Stomach smooth muscle (tissue), 2 donors: Measurements from ENCODE around the gene RNF130.

ENCODE experiments used
- H3K27ac ChIP-seq: one replicate; pipeline ENCODE4 v1.7.0; 2013; ENCODE audit warnings: mild to moderate bottlenecking, low read length, inconsistent platforms
- H3K27me3 ChIP-seq, 2 donors: one replicate each; pipeline ENCODE4 v1.7.0; 2013; ENCODE audit warnings: low read length in 2 of 2; ENCODE audit not compliant: insufficient read depth in 2 of 2, control insufficient read depth in 1 of 2
- H3K36me3 ChIP-seq, 2 donors: one replicate each; pipeline ENCODE4 v1.7.0; 2013; ENCODE audit warnings: low read length in 2 of 2; ENCODE audit not compliant: control insufficient read depth in 2 of 2, insufficient read depth in 2 of 2
- H3K4me1 ChIP-seq: one replicate; pipeline ENCODE4 v1.7.0; 2013; ENCODE audit warnings: low read length; ENCODE audit not compliant: control insufficient read depth, insufficient read depth
- H3K4me3 ChIP-seq, 2 donors: one replicate each; pipeline ENCODE4 v1.7.0; 2013; ENCODE audit warnings: low read length in 2 of 2
- H3K9ac ChIP-seq, 2 donors: one replicate each; pipeline ENCODE4 v1.7.0; 2013; ENCODE audit warnings: low read length in 2 of 2, mild to moderate bottlenecking in 1 of 2
- H3K9me3 ChIP-seq, 2 donors: one replicate each; pipeline ENCODE4 v1.7.0; 2013; ENCODE audit warnings: low read length in 2 of 2; ENCODE audit not compliant: control insufficient read depth in 2 of 2
- donor health status: healthy.
- donor health status: Pancreatic carcinoma.

RNF130 gene

DNA sequence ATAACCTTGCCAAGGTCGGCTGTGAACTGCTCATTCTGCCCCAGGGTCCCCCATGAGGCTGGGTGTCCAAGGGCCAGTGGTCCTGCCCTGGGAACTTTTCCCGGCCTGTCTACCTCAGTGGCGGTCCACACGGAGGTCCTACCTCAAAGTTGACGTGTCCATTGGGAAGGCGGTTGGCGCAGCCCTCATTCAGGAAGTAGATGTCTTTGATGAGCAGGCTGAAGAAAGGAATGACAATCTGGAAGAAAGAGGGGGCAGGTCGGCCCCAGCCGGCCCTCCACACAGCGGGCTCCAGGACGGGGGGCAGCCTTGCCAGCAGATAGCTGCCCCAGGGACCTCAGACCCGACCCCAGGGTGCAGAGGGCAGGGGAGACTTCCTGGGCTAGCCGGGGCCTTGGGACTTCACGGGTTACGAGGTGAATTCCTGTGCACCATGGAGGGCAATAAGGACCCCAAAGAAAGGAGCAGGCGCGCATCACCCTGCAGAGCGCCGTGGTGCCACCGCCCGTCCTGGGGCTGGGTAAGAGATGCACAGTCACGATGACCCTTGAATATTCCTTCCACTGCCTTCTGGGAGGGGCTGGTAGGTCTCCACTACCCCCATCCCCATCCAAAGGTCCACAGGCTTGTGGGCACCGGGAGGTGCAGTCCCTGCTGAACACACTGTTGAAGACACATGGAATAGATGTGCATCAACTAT lies 42.9 kb upstream of the RNF130 start:
- no peak overlapping the region for H3K9ac ChIP-seq
- no peaks in the 10 kb centered on the region for H3K9me3 ChIP-seq
- H3K27me3 ChIP-seq = peaks cover 0 to 8% of the 10 kb centered on the region in 2 donors
- H3K36me3 ChIP-seq = no peaks in the 10 kb centered on the region
- no peak overlapping the region for H3K4me3 ChIP-seq
- H3K4me1 ChIP-seq = no peaks in the 10 kb centered on the region
- H3K27ac ChIP-seq = no peak overlapping the region

DNA sequence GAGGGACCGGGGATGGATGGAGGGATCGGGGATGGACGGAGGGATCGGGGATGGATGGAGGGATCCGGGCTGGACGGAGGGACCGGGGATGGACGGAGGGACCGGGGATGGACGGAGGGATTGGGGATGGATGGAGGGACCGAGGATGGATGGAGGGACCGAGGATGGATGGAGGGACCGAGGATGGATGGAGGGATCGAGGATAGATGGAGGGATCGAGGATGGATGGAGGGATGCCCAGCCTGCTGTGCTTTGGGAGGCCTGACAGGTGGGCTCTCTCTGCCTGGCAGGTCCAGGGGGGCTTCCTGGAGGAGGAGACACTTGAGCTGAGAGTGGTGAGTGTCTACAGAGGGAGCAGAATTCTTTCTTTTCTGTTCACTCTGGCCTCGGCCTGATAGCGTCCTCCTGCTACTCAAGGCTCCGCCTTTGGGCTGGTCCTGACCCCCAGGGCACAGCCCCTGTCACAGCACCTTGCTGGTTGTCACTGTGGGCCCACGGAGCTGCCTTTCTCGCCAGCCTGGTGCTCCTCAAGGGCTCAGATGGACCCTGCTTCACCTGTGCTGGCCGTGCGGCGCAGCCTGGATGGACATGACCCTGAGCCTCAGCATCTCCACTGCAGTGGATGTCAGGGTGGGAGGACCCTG lies 42.2 kb upstream of the RNF130 start:
- Histone ChIP-seq H3K27ac (no peak overlapping the region), H3K9ac (no peak overlapping the region), H3K4me3 (no peak overlapping the region), H3K27me3 (peaks cover 0 to 8% of the 10 kb centered on the region in 2 donors), H3K36me3 (no peaks in the 10 kb centered on the region), H3K9me3 (no peaks in the 10 kb centered on the region), H3K4me1 (no peaks in the 10 kb centered on the region)

DNA sequence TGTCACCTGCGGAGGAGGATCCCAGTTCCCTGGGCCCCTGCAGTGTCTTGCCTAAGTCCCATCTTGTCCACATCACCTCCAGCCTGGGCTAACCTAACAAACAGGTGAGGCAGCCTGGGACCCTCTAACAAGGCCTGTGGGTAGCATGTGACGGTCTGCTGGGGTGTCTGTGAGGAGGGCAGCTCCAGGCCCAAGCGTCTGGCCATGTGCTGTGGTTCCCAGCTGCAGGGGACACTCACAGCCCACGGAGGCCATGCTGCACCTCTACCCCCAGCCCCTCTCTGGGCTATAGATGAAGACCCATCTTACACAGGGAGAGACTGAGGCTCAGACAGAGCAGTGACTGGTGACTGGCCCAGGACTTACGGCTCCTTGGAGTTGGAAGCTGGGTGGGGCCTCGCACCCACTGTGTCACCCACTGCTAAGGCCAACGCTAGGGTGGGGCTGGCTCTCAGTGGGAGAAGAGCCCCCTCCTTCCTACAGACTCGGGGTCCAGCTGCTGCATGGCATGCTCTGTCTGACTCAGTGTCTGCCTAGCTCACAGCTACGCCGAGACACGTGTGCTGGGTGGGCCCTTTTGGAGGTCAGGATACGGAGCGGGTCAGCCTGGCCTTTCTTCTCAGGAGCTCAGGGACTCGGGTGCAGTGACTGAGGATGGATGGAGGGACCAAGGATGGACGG lies 40.8 kb upstream of the RNF130 start:
- Histone ChIP-seq H3K9ac (no peak overlapping the region), H3K4me1 (no peaks in the 10 kb centered on the region), H3K9me3 (peaks cover 0 to 3% of the 10 kb centered on the region in 2 donors), H3K4me3 (no peak overlapping the region), H3K27ac (no peak overlapping the region), H3K36me3 (no peaks in the 10 kb centered on the region), H3K27me3 (peaks cover 0 to 8% of the 10 kb centered on the region in 2 donors)

DNA sequence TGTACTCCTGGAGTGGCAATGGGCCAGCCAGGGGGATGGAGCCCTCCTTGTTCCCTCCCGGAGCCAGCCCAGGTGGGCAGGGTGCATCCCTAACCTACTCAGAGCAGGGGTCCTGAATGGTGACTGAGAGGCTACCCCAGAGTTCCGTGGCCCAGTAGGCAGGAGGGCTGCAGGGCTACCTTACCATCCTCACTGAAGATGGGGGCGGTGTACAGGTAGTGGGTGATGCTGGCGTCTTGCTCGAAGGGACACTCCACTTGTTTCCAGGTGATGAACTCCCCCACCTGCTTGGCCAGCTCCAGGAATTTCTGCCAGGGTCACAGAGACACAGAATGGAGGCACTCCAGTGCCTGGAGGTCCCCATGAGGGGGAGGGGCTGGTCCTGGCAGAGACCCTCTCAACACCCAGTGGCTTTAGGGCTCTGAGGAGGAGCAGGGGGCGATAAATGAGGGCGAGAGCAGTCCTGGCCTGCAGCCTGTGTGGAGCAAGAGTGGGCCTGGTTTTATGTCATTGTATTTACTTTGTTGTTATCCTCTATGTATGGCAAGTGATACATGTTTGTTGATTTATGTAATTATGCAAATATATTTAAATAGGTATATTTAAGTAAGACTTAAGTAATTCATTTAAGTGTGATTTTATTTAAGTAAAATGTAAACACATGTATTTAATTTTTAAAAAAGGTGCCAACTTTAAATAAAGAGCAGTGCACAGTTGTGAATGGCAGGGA lies 39.9 kb upstream of the RNF130 start:
- Histone ChIP-seq H3K9ac (no peak overlapping the region), H3K27me3 (peaks cover 0 to 8% of the 10 kb centered on the region in 2 donors), H3K4me1 (no peaks in the 10 kb centered on the region), H3K4me3 (no peak overlapping the region), H3K9me3 (peaks cover 0 to 6% of the 10 kb centered on the region in 2 donors), H3K27ac (no peak overlapping the region), H3K36me3 (no peaks in the 10 kb centered on the region)

DNA sequence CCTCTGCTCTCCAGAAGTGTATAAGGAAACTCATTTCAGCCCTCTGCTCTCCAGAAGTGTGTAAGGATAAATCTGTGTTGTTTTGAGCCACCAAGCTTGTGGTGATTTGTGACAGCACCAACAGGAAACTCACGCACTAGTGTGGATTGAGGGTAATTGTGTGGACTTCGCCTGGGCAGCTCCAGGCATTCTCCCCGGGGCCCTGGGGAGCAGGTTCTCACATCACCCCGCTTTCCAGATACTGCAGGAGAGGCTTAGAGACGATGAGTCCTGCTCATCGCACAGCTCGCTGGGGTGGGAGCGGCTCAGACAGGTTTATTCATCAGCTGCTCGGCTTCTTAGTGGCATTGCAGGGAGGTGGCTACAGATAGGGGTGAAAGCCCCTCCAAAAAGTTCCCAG lies 38.4 kb upstream of the RNF130 start:
- Histone ChIP-seq H3K27me3 (peaks cover 0 to 8% of the 10 kb centered on the region in 2 donors), H3K9ac (no peak overlapping the region), H3K4me3 (no peak overlapping the region), H3K9me3 (peaks cover 0 to 7% of the 10 kb centered on the region in 2 donors), H3K36me3 (no peaks in the 10 kb centered on the region), H3K27ac (no peak overlapping the region), H3K4me1 (no peaks in the 10 kb centered on the region)

DNA sequence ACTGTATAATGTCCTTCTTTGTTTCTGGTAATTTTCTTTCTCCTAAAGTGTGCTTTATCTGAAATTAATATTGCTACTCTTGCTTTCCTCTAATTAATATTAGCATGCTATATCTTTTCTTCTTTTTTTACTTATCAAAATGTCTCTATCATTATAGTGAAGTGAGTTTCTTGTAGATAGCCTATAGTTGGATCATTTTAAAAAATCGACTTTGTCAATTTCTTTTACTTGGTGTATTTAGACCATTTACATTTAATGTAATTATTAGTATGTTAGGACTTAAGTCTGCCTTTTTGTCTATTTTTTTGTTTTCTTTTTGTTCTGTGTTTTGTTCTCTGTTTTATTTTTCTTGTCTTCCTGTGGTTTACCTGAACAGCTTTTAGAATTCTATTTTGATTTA lies 35.4 kb upstream of the RNF130 start:
- Histone ChIP-seq H3K4me3 (no peak overlapping the region), H3K9me3 (peaks cover 0 to 7% of the 10 kb centered on the region in 2 donors)

DNA sequence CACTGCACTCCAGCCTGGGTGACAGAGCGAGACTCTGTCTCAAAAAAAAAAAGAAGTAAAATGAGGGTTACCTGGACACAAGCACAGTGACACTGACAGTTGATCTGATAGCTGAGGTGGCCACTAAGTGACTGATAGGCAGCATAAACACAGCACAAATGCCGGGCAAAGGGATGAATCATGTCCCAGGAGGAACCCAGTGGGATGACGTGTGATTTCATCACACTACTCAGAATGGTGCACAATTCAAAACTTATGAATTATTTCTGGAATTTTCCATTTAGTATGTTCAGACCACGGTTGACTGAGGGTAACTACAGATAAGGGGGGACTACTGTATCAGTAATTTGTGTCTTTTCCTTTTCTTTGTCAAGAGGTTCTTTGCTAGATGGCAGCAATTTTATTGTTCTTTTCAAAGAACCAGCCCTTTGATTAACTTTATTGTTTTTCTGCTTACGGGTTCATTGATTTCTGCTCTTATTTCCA lies 34.3 kb upstream of the RNF130 start:
- Histone ChIP-seq H3K9ac (no peak overlapping the region), H3K9me3 (peaks cover 0 to 7% of the 10 kb centered on the region in 2 donors), H3K27ac (no peak overlapping the region), H3K27me3 (peaks cover 0 to under 1% of the 10 kb centered on the region in 2 donors), H3K4me1 (no peaks in the 10 kb centered on the region), H3K4me3 (no peak overlapping the region), H3K36me3 (no peaks in the 10 kb centered on the region)

More for the DNA sequence above, 35.4 kb upstream of the RNF130 start:
- H3K9ac ChIP-seq = no peak overlapping the region
- peaks cover 0 to 4% of the 10 kb centered on the region in 2 donors for H3K27me3 ChIP-seq
- no peaks in the 10 kb centered on the region for H3K4me1 ChIP-seq
- H3K36me3 ChIP-seq = no peaks in the 10 kb centered on the region
- H3K27ac ChIP-seq = no peak overlapping the region

DNA sequence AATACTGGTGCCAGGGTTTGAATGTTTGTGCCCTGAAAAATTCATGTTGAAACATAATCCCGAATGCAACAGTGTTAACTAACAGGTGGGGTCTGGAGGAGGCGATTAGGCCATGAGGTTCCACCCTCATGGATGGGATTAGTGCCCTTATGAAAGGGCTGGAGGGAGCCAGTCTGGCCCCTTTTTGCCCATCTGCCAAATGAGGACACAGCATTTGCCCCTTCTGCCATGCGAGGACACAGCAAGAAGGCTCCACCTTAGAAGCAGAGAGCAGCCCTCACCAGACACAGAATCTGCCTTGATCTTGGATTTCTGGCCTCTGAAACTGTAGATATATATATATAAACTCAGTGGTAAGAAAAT lies 32.6 kb upstream of the RNF130 start:
- Histone ChIP-seq H3K9me3 (peaks cover 0 to 7% of the 10 kb centered on the region in 2 donors), H3K9ac (no peak overlapping the region), H3K4me1 (no peaks in the 10 kb centered on the region), H3K27me3 (peaks cover 0 to 3% of the 10 kb centered on the region in 2 donors), H3K27ac (no peak overlapping the region), H3K4me3 (no peak overlapping the region), H3K36me3 (no peaks in the 10 kb centered on the region)

DNA sequence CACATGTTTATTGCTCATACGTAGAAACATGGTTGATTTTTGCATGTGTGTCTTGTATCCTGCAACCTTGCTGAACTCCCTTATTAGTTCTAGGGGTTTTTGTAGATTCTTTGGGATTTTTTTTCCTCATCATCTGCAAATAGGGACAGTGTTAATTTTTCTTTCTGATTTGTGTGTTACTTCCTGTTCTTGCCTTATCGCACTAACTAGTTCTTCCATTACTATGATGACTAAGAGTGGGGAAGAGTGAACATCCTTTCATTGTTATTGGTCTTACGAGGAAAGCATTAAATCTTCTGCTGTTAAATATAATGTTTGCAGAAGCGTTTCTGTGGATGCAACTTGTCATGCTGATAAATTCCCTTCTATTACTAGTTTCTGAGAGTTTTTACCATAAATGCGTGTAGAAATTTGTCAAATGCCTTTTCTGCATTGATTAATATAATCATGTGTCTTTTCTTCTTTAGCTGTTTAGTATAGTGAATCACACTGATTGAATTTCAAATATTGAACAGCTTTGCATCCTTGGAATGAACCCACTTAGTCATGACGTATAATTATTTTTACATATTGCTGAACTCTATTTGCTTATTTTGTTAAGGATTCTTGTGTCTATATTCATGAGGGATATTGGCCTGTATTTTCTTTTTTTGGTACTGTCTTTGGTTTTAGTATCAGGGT lies 32.1 kb upstream of the RNF130 start:
- H3K9ac ChIP-seq = no peak overlapping the region
- no peak overlapping the region for H3K27ac ChIP-seq
- H3K4me3 ChIP-seq = no peak overlapping the region
- H3K4me1 ChIP-seq = no peaks in the 10 kb centered on the region
- peaks cover 0 to 7% of the 10 kb centered on the region in 2 donors for H3K9me3 ChIP-seq
- H3K36me3 ChIP-seq = no peaks in the 10 kb centered on the region
- peaks cover 0 to 3% of the 10 kb centered on the region in 2 donors for H3K27me3 ChIP-seq

DNA sequence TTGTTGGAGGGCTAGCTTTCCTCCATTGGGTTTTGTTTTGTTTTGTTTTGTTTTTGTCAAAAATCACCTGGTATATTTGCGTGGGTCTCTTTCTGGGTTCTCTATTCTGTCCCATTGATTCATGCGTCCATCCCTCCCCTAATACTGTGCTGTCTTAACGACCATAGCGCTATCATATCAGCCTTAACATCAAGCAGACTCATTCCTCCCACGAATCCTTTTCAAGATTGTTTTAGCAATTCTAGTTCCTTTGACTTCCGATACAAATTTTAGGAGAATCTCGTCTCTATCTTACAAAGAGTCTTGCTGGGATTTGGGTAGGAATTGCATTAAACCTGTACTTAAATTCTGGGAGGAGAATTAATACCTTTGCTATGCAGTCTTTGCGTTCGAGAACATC lies 31.1 kb upstream of the RNF130 start:
- no peaks in the 10 kb centered on the region for H3K4me1 ChIP-seq
- H3K27me3 ChIP-seq = peaks cover 0 to 3% of the 10 kb centered on the region in 2 donors
- peaks cover 0 to 5% of the 10 kb centered on the region in 2 donors for H3K9me3 ChIP-seq
- H3K27ac ChIP-seq = no peak overlapping the region
- H3K36me3 ChIP-seq = no peaks in the 10 kb centered on the region
- H3K4me3 ChIP-seq = no peak overlapping the region
- H3K9ac ChIP-seq = no peak overlapping the region
